SIG-M5 treated with dmso at 0.1 percent for 504 hours (cell line): ENCODE measurements around the gene CD2.

Experiments
- DNase-seq: peaks from one replicate; lab custom pipeline; 2025; ENCODE audit not compliant: unreplicated experiment; lab: John Stamatoyannopoulos, UW

The CD2 gene

DNA sequence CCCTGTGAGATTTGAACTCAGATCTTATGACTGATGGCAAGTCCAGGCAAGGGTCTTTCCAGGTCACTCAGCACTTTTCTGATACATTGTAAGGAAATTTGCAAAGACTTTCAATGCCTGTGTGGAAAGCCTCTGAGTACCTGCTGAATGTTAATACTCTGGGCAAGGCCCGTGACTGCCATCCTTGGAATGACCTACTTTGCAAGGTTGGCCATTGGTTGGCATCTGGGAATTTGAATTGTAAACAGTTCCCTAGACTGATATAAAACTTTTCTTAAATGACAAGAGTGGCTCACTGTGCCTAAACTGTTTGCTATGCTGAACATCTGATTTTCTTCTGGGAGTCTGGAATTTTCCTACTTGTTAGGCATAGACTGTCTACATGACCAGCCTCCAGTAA lies 57.1 kb downstream of the CD2 start:
- no peak for DNase-seq

DNA sequence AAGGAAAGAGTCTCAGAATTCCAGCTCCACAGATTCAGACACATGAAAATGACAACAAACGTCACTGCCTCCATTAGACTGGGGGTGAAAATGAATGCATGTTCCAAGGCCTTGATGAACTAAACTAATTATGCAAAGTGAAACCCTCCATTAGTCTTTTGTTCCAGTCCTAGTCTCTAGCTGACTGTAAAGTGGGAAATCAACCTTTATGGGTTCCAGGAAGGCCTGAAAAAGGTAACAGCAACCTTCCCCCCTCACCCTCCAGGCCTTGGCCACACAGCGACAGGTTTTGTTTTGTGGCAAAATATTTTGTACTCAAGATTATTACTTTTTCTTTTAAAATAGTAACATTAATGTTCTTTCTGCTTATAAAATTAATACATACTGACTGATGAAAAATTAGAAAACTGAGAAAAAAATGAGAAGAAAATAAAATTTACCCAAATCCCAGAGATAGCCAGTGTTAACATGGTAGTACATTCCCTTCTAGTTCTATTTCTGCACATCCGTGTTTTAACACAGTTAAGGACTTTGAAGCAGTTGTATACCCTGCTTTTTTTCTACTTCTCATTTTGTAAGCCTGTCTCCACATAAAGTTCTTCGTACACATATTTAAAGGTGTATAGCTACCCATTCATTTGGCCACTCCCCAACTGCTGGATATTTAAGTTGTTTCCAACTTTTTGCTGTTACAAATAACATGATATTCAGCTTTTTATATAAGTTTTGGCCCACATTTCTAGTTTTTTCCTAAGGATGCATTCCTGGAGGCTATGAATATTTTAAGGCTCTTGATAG lies 60.9 kb downstream of the CD2 start:
- DNase-seq, result no peak

DNA sequence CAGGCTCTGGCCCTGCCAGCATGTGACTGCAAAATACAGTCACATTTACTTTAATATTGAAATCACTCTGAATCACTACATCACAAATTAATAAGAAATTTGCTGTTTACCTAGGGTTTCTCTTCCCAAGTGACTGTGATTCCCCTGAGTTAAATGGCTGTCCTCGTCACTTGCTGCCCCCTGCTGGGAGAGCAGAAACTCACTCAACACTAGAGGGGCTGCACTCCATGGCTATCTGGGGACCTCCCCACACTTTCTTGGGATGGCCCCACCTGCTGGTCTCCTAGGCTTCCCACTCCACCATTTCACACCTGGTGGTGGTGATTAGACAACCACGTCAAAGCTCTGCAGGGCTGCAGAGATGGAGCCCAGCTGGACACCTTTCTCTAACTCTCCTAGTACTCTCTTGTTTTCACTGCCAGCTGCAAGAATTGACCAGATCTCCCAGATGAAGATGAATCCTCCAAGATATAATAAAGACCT lies 63.4 kb downstream of the CD2 start:
- peak; percentile 80 for DNase-seq
